ENCODE measurements around the gene MBP.

MBP gene

DNA sequence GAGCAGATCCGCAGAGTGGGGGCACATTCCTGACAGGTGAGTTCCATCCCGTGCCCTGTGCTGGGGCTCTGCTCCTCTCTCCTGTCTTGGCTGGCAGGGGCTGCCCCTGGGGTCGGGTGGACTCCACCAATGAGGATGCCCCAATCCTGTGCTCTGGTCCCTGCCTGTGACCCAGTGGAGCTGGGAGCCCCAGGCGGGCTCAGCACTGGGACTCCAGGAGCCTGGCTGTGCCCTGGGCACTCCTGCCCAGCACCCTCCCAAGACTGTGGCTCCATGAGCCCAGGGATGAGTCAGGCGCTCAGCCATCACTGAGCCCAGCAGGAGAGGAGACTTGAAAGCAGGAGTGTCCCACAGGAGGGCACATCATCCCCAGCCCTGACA is 53.9 kb downstream of the MBP start:
- TF ChIP-seq, protein P1, sequence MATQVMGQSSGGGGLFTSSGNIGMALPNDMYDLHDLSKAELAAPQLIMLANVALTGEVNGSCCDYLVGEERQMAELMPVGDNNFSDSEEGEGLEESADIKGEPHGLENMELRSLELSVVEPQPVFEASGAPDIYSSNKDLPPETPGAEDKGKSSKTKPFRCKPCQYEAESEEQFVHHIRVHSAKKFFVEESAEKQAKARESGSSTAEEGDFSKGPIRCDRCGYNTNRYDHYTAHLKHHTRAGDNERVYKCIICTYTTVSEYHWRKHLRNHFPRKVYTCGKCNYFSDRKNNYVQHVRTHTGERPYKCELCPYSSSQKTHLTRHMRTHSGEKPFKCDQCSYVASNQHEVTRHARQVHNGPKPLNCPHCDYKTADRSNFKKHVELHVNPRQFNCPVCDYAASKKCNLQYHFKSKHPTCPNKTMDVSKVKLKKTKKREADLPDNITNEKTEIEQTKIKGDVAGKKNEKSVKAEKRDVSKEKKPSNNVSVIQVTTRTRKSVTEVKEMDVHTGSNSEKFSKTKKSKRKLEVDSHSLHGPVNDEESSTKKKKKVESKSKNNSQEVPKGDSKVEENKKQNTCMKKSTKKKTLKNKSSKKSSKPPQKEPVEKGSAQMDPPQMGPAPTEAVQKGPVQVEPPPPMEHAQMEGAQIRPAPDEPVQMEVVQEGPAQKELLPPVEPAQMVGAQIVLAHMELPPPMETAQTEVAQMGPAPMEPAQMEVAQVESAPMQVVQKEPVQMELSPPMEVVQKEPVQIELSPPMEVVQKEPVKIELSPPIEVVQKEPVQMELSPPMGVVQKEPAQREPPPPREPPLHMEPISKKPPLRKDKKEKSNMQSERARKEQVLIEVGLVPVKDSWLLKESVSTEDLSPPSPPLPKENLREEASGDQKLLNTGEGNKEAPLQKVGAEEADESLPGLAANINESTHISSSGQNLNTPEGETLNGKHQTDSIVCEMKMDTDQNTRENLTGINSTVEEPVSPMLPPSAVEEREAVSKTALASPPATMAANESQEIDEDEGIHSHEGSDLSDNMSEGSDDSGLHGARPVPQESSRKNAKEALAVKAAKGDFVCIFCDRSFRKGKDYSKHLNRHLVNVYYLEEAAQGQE (IDR thresholded peaks at IDR 0.05; ENCODE audit: insufficient read depth in 1 of 2, low read depth in 2 of 2, low read length in 2 of 2), result no peak

DNA sequence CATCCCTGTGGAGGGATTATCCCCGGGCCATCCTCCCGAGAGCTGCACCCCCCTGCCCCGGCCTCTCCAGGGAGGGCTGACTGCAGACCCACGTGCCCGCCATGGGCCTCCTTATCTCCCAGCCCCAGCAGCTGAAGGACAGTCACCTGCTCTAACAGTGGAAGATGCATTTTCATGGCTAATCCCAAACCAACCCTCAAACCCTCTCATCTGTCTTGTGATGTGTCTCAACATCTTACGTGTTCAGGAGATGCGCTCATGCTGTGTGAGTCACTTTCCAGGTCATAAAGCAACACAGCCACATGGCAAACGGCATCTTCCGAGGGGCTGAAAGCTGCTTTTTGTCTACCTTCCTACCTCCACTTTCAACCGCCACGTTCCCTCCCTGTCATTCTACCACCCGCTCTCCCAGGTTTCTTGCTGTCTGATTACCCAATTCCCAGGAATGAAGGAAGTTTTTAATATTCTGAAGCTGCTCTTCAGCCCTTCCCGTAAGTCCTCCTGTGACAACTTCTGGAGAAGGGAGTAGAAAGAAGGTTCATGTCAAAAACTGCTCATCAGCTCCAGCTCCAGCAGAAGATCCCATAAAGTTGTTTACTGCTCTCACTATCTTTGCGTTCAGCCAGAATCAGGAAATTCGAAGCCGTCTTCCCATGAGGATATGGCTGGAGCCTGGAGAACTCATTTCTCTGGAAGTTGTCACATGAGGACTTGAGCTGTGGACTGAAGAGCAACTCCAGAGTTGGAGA is 54.5 kb downstream of the MBP start:
- TF ChIP-seq FOXP2 (optimal IDR thresholded peaks at IDR 0.05; ENCODE audit: borderline replicate concordance, extremely low read depth, extremely low read length, insufficient read depth) (no peak), SIN3A (IDR thresholded peaks at IDR 0.05; ENCODE audit: borderline replicate concordance, insufficient read depth, low read length) (no peak), POLR2AphosphoS5 (IDR thresholded peaks at IDR 0.05; ENCODE audit: low read depth, low read length) (no peak), TAF1 (IDR thresholded peaks at IDR 0.05; ENCODE audit: borderline replicate concordance, insufficient read depth, low read length) (no peak)
- TF ChIP-seq, protein P1 (IDR thresholded peaks at IDR 0.05; ENCODE audit: insufficient read depth in 1 of 2, low read depth in 2 of 2, low read length in 2 of 2), result no peak

DNA sequence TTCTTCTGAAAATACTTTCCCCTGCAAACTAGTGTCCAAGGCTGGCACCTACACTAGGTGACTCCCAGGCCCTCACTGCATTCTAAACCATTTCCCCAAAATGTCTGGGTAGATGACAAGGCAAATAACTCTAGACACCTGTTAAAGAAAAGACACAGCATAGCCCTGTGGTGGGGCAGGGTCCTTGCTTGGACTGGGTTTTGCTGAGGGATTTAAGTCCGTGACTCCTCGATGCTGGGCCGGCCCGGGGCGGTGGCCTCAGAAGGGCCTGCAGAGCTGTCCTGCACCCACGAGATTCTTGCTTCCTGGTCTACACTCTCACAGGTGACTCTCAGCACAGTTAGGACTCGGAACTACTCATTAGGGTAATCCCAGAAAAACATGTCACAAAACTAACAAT is 55.2 kb downstream of the MBP start:
- TF ChIP-seq, protein P1 (IDR thresholded peaks at IDR 0.05; ENCODE audit: insufficient read depth in 1 of 2, low read depth in 2 of 2, low read length in 2 of 2), result no peak

DNA sequence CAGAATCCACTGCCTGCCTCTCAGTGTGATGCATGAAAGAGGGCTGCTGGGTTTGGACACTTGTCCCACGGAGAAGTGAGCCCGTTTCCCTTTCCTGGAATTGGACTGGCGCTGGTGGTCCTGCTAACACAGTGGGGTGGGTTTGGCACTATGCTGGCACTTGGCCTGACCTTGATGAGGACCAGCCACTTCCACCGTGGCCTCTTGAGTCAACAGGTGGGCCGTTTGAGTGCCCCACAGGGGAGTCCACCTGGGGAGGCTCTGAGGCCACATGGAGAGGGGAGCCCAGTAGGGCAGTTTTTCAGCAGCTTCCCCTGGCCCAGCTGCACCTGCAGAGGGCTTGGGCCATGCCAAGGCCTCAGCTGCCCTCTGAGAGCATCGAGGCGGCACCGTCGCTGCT is 56.5 kb downstream of the MBP start:
- no peak for TF ChIP-seq SIN3A (IDR thresholded peaks at IDR 0.05; ENCODE audit: borderline replicate concordance, insufficient read depth, low read length)
- no peak for TF ChIP-seq TAF1 (IDR thresholded peaks at IDR 0.05; ENCODE audit: borderline replicate concordance, insufficient read depth, low read length)
- TF ChIP-seq, protein P1 (IDR thresholded peaks at IDR 0.05; ENCODE audit: insufficient read depth in 1 of 2, low read depth in 2 of 2, low read length in 2 of 2), result no peak
- no peak for TF ChIP-seq FOXP2 (optimal IDR thresholded peaks at IDR 0.05; ENCODE audit: borderline replicate concordance, extremely low read depth, extremely low read length, insufficient read depth)
- no peak for TF ChIP-seq POLR2AphosphoS5 (IDR thresholded peaks at IDR 0.05; ENCODE audit: low read depth, low read length)

DNA sequence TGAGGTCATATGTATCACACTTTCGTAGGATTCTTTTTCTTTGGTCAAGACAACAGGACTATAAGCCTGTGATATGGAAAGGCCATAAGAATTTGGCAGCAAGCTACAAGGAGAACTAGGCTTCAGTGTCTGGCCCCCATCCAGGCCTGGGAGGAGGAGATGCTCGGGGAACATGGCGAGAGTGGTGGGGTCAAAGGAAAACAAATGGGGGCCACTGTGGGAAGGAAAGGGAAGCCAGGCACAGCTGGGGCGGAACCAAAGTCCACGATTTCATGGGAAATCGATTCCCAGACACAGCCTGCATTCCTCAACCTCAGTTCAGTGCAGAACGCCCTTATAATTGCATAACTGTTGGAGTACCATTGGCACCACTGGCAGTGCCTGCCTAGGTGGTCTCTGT is 58.2 kb downstream of the MBP start:
- TF ChIP-seq FOXP2 (optimal IDR thresholded peaks at IDR 0.05; ENCODE audit: borderline replicate concordance, extremely low read depth, extremely low read length, insufficient read depth) (no peak), SIN3A (IDR thresholded peaks at IDR 0.05; ENCODE audit: borderline replicate concordance, insufficient read depth, low read length) (no peak), POLR2AphosphoS5 (IDR thresholded peaks at IDR 0.05; ENCODE audit: low read depth, low read length) (no peak), TAF1 (IDR thresholded peaks at IDR 0.05; ENCODE audit: borderline replicate concordance, insufficient read depth, low read length) (no peak)
- TF ChIP-seq, protein P1 (IDR thresholded peaks at IDR 0.05; ENCODE audit: insufficient read depth in 1 of 2, low read depth in 2 of 2, low read length in 2 of 2), result no peak

Measured in PFSK-1 (cell line).